CD4-positive, alpha-beta memory T cell (primary cell): ENCODE measurements around the gene CDC42. TPM values are rescaled to one million over a fixed set of nuclear protein-coding genes. Genes with fewer than 3 reads are reported as not detected.
"Not testable (repeated sequence)": the region's sequence is repeated elsewhere in the genome, so short reads cannot be mapped to it uniquely, and the experiment has no call there.

Experiments used
- CTCF ChIA-PET: fragments of 350-600 bp; sonication (Branson Sonifier 250); formaldehyde crosslinking; loops from one replicate; lab custom pipeline; 2021; ENCODE audit warnings: inconsistent platforms; ENCODE audit not compliant: partially characterized antibody; lab: Charles Lee
- POLR2A ChIA-PET: fragments of 350-600 bp; sonication (Branson Sonifier 250); formaldehyde crosslinking; loops from one replicate; lab custom pipeline; 2021; ENCODE audit not compliant: partially characterized antibody; lab: Charles Lee
- DNase-seq, 5 donors: peaks; one replicate each; pipeline versions ENCODE4 v3.0.0 to v3.0.0-alpha.2; 2020 to 2022; ENCODE audit warnings: mixed read lengths in 1 of 5
- H3K27ac ChIP-seq: one replicate; pipeline ENCODE4 v1.7.0; 2013; ENCODE audit warnings: low read depth, low read length
- H3K27me3 ChIP-seq: 2 replicates; pipeline ENCODE4 v1.7.0; 2013; ENCODE audit warnings: mild to moderate bottlenecking, low read length, moderate library complexity; ENCODE audit not compliant: insufficient read depth
- H3K36me3 ChIP-seq: 2 replicates; pipeline ENCODE4 v1.7.0; 2013; ENCODE audit warnings: mild to moderate bottlenecking, low read length, moderate library complexity; ENCODE audit not compliant: insufficient read depth
- H3K4me1 ChIP-seq: 2 replicates; pipeline ENCODE4 v1.7.0; 2013; ENCODE audit warnings: mild to moderate bottlenecking, low read length, moderate library complexity; ENCODE audit not compliant: insufficient read depth
- H3K4me3 ChIP-seq, 2 donors: one replicate each; pipeline ENCODE4 v1.7.0; 2013; ENCODE audit warnings: low read length in 2 of 2, mild to moderate bottlenecking in 1 of 2
- H3K9me3 ChIP-seq, 2 donors: one replicate each; pipeline ENCODE4 v1.7.0; 2013; ENCODE audit warnings: low read length in 2 of 2, control low read depth in 1 of 2; ENCODE audit not compliant: control insufficient read depth in 1 of 2
- H3K27ac Mint-ChIP-seq, 7 donors: one replicate each; pipeline ENCODE4 v1.8.0; 2020 to 2021; ENCODE audit warnings: mixed read lengths in 7 of 7, mild to moderate bottlenecking in 6 of 7, inconsistent platforms in 3 of 7, moderate library complexity in 3 of 7
- H3K27me3 Mint-ChIP-seq, 2 donors: one replicate each; pipeline ENCODE4 v1.8.0; 2020 to 2021; ENCODE audit warnings: mixed read lengths in 2 of 2
- H3K36me3 Mint-ChIP-seq, 2 donors: one replicate each; pipeline ENCODE4 v1.8.0; 2020 to 2021; ENCODE audit warnings: mixed read lengths in 2 of 2, inconsistent platforms in 1 of 2, mild to moderate bottlenecking in 1 of 2
- H3K4me1 Mint-ChIP-seq, 4 donors: one replicate each; pipeline ENCODE4 v1.8.0; 2020 to 2021; ENCODE audit warnings: mixed read lengths in 4 of 4, mild to moderate bottlenecking in 1 of 4
- H3K4me3 Mint-ChIP-seq, 8 donors: one replicate each; pipeline ENCODE4 v1.8.0; 2020 to 2021; ENCODE audit warnings: mixed read lengths in 8 of 8, mild to moderate bottlenecking in 7 of 8, moderate library complexity in 6 of 8, inconsistent platforms in 3 of 8
- H3K9me3 Mint-ChIP-seq, 8 donors: one replicate each; pipeline ENCODE4 v1.8.0; 2020 to 2021; ENCODE audit warnings: mixed read lengths in 8 of 8, mild to moderate bottlenecking in 5 of 8, inconsistent platforms in 3 of 8, moderate library complexity in 1 of 8
- intact Hi-C: fragments of 100-400 bp; cut with micrococcal nuclease; formaldehyde crosslinking; loops from one replicate; pipeline ENCODE4 v1.15.1; 2023
- polyA plus RNA-seq, 2 donors: library from polyadenylated mRNA; unstranded; fragments of 300-500 nt; fragmentation: Illumina TruSeq; gene quantifications; one replicate each; pipeline ENCODE4 v1.2.3, GENCODE V29; 2021
- total RNA-seq, 2 experiments: library from RNA; stranded (reverse); gene quantifications; one replicate each; pipeline ENCODE4 v1.2.3, GENCODE V29; 2021

The CDC42 gene
- total and polyA plus RNA-seq, 4 experiments from 2014 or later = 159 to 320 (median 198) TPM

DNA sequence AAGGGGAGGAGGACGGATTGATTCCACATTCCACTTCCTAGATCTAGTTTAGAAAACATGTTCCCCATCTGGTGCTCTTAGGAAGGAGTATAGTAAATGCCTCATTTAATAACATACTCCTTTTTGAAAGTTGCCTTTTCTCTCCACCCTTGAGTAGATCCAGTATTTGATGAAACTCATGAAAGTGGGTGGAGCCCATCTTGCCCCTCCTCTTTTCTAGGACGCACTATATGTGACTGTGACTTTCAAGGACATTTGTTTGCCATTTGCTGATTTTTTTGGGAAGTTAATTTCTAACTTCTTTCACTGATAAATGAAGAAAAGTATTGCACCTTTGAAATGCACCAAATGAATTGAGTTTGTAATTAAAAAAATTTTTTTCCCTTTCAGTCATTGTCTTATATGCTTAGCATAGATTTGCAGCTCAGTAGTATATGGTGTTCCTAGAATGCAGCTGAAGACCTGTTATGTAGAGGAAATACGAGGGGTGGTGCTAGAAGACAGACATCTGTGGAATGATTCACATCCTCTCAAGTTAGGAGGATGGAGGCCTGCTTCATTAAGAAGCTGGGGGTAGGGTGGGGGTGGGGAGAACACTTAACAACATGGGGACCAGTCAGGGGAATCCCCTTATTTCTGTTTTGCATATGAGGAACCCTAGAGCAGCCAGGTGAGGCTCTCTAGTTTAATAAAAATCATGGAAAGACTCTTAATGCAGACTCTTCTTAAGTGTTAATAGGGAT, 39.7 kb downstream of the CDC42 start:
- Histone ChIP-seq H3K27ac (peak overlapping the region; percentile 13), H3K4me1 (peaks cover 62% of the 10 kb centered on the region), H3K36me3 (peaks cover 49% of the 10 kb centered on the region)
- DNase-seq = peak; percentile 16 to 80 (median 31)
- intact Hi-C loops, H3K9me3 Mint-ChIP-seq, H3K27me3 Mint-ChIP-seq, H3K4me3 ChIP-seq, H3K9me3 ChIP-seq, H3K27me3 ChIP-seq: not testable (repeated sequence)
- ChIA-PET POLR2A (interaction anchor here (1.0 to 5.3 kb wide), 8 partner anchors 9 to 309 kb away, joined by 3 to 38 read pairs (median 4); partner anchors contain the start of genes CDC42 and USP48), CTCF (interaction anchor here (0.6 to 3.4 kb wide), 7 partner anchors 11 to 74 kb away, joined by 3 to 21 read pairs (median 5); no protein-coding TSS in a partner anchor)
- H3K4me3 Mint-ChIP-seq = peak overlapping the region in 2 of 8 donors; percentile 5 to 6
- H3K4me1 Mint-ChIP-seq = peaks cover 51 to 85% (median 68%) of the 10 kb centered on the region in 4 donors
- peaks cover 59 to 85% of the 10 kb centered on the region in 2 donors for H3K36me3 Mint-ChIP-seq
- H3K27ac Mint-ChIP-seq = peak overlapping the region in 6 of 7 donors; percentile 42 to 79 (median 72)

- H3K27ac ChIP-seq = no peak overlapping the region
- Mint-ChIP-seq H3K9me3 (no peaks in the 10 kb centered on the region), H3K27me3 (no peaks in the 10 kb centered on the region), H3K27ac (peak overlapping the region in 4 of 7 donors; percentile 26 to 85 (median 62)), H3K4me3 (no peak overlapping the region), H3K36me3 (peaks cover 58 to 87% of the 10 kb centered on the region in 2 donors), H3K4me1 (peaks cover 45 to 82% (median 64%) of the 10 kb centered on the region in 4 donors)
- no peak for DNase-seq
- POLR2A ChIA-PET = interaction anchor here (1.0 to 5.3 kb wide), 9 partner anchors 8 to 311 kb away, joined by 3 to 38 read pairs (median 5); partner anchors contain the start of genes CDC42 and USP48
- H3K4me1 ChIP-seq = peaks cover 56% of the 10 kb centered on the region
- H3K27me3 ChIP-seq = no peaks in the 10 kb centered on the region
- H3K4me3 ChIP-seq = no peak overlapping the region
- no peaks in the 10 kb centered on the region for H3K9me3 ChIP-seq
- intact Hi-C loops = no loop called here
- CTCF ChIA-PET = interaction anchor here (1.1 to 3.4 kb wide), 3 partner anchors 12 to 70 kb away, joined by 3 to 21 read pairs (median 16); no protein-coding TSS in a partner anchor
- peaks cover 45% of the 10 kb centered on the region for H3K36me3 ChIP-seq
Observed at GRCh38 chr1:22093513-22093912, 41.0 kb downstream of the CDC42 start.

DNA sequence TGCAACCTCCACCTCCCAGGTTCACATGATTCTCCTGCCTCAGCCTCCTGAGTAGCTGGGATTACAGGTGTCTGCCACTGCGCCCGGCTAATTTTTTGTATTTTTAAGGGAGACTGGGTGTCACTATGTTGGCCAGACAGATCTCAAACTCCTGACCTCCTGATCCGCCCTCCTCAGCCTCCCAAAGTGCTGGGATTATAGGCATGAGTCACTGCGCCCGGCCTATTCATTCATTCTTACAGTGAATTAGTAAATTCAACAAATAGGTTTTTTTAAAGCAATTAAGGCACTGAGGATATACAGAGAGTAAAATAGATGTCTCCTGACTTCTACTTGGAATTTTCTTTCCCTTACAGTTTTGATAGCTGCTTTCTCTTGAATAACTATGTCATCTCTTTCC, 43.5 kb downstream of the CDC42 start:
- Histone ChIP-seq H3K4me3 (no peak overlapping the region), H3K27me3 (no peaks in the 10 kb centered on the region), H3K27ac (no peak overlapping the region), H3K4me1 (peaks cover 56% of the 10 kb centered on the region), H3K36me3 (peaks cover 31% of the 10 kb centered on the region), H3K9me3 (no peaks in the 10 kb centered on the region)
- ChIA-PET CTCF (interaction anchor here (2.3 kb wide), 1 partner anchor 9 kb away, joined by 8 read pairs; no protein-coding TSS in a partner anchor), POLR2A (interaction anchor here (1.0 kb wide), 1 partner anchor 71 kb away, joined by 3 read pairs; no protein-coding TSS in a partner anchor)
- DNase-seq = no peak
- Mint-ChIP-seq H3K4me3 (no peak overlapping the region), H3K9me3 (no peaks in the 10 kb centered on the region), H3K36me3 (peaks cover 46 to 83% of the 10 kb centered on the region in 2 donors), H3K27ac (peak overlapping the region in 1 of 7 donors; percentile 38), H3K4me1 (peaks cover 37 to 82% (median 60%) of the 10 kb centered on the region in 4 donors), H3K27me3 (no peaks in the 10 kb centered on the region)
- intact Hi-C loops = no loop called here

- ChIA-PET POLR2A (no interaction called here), CTCF (interaction anchor here (2.3 kb wide), 1 partner anchor 9 kb away, joined by 8 read pairs; no protein-coding TSS in a partner anchor)
- no peaks in the 10 kb centered on the region for H3K9me3 Mint-ChIP-seq
- no peaks in the 10 kb centered on the region for H3K9me3 ChIP-seq
- H3K4me1 Mint-ChIP-seq = peaks cover 36 to 82% (median 60%) of the 10 kb centered on the region in 4 donors
- H3K4me1 ChIP-seq = peaks cover 56% of the 10 kb centered on the region
- no peak overlapping the region for H3K4me3 ChIP-seq
- peak overlapping the region in 1 of 7 donors; percentile 38 for H3K27ac Mint-ChIP-seq
- peaks cover 28% of the 10 kb centered on the region for H3K36me3 ChIP-seq
- intact Hi-C loops = no loop called here
- no peaks in the 10 kb centered on the region for H3K27me3 Mint-ChIP-seq
- no peaks in the 10 kb centered on the region for H3K27me3 ChIP-seq
- no peak overlapping the region for H3K27ac ChIP-seq
- no peak for DNase-seq
- peaks cover 43 to 80% of the 10 kb centered on the region in 2 donors for H3K36me3 Mint-ChIP-seq
- H3K4me3 Mint-ChIP-seq = no peak overlapping the region
Observed at GRCh38 chr1:22096463-22096862, 44.0 kb downstream of the CDC42 start.

DNA sequence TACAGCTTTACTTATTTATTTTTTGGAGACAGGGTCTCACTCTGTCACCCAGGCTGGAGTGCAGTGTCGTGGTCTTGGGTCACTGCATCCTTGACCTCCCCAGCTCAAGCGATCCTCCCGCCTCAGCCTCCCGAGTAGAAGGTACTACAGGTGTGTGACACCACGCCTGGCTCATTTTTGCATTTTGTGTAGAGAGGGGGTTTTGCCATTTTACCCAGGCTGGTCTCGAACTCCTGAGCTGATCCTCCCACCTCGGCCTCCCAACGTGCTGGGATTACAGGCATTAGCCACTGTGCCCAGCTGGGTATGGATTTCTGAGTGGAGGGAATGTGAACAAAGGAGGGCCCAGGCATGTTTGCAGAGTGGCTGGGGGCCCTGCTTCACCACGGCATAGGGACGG, 46.2 kb downstream of the CDC42 start:
- Mint-ChIP-seq H3K36me3 (peaks cover 27 to 71% of the 10 kb centered on the region in 2 donors), H3K4me1 (peaks cover 45 to 81% (median 63%) of the 10 kb centered on the region in 4 donors), H3K27me3 (no peaks in the 10 kb centered on the region), H3K27ac (peak overlapping the region in 5 of 7 donors; percentile 2 to 77 (median 63)), H3K9me3 (no peaks in the 10 kb centered on the region), H3K4me3 (no peak overlapping the region)
- DNase-seq = no peak
- H3K36me3 ChIP-seq = peaks cover 20% of the 10 kb centered on the region
- ChIA-PET POLR2A (interaction anchor here (1.3 to 2.0 kb wide), 5 partner anchors 9 to 74 kb away, joined by 3 to 12 read pairs (median 11); partner anchors contain the start of gene CDC42), CTCF (interaction anchor here (1.1 to 1.5 kb wide), 3 partner anchors 60 to 76 kb away, joined by 3 read pairs; no protein-coding TSS in a partner anchor)
- no peak overlapping the region for H3K27ac ChIP-seq
- H3K9me3 ChIP-seq = no peaks in the 10 kb centered on the region
- peaks cover 59% of the 10 kb centered on the region for H3K4me1 ChIP-seq
- no peak overlapping the region for H3K4me3 ChIP-seq
- H3K27me3 ChIP-seq = no peaks in the 10 kb centered on the region
- intact Hi-C loops = no loop called here

GRCh38 chr1:22100168-22100567, 47.7 kb downstream of the CDC42 start:
- Mint-ChIP-seq H3K9me3 (no peaks in the 10 kb centered on the region), H3K36me3 (peaks cover 17 to 64% of the 10 kb centered on the region in 2 donors), H3K4me3 (peak overlapping the region in 1 of 8 donors; percentile 16), H3K27ac (peak overlapping the region in 4 of 7 donors; percentile 57 to 93 (median 69)), H3K4me1 (peaks cover 51 to 87% (median 69%) of the 10 kb centered on the region in 4 donors), H3K27me3 (no peaks in the 10 kb centered on the region)
- Histone ChIP-seq H3K4me3 (no peak overlapping the region), H3K9me3 (no peaks in the 10 kb centered on the region), H3K27me3 (no peaks in the 10 kb centered on the region), H3K36me3 (peaks cover 20% of the 10 kb centered on the region), H3K4me1 (peaks cover 73% of the 10 kb centered on the region), H3K27ac (no peak overlapping the region)
- ChIA-PET CTCF (interaction anchor here (0.6 to 1.6 kb wide), 7 partner anchors 10 to 542 kb away, joined by 3 to 4 read pairs (median 3); no protein-coding TSS in a partner anchor), POLR2A (interaction anchor here (0.9 to 2.0 kb wide), 5 partner anchors 11 to 75 kb away, joined by 4 to 12 read pairs (median 11); partner anchors contain the start of gene CDC42)
- intact Hi-C loops = no loop called here
- DNase-seq = no peak
